ENCODE measurements around the gene COX7A2.

Gene COX7A2

DNA sequence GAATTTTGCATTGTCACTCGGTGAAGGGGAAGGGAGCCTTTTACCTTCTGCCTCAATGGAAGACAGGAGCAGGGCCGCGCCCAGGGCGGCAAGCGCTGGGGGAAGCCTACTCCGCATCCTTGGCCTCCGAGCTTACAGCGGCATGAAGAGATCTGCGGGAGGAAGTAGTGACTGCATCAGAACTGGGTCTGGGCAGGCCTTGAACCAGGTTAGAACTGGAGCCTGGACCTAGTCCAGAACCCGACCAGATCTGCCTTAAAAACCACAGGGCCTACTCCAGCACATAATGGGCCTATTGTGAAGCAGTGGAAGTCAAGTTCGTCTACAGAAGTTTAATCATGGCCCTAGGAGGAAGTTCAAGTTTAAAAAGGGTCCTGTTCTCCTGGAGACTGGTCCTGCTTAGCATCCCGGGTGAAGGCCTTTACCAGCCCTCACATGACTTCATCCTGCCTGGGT, 40.9 kb downstream of the COX7A2 start:
- no peak overlapping the region for H3K27ac ChIP-seq (ENCODE audit: low read length)
- no peaks in the 10 kb centered on the region for H3K36me3 ChIP-seq (replicated peaks; ENCODE audit: insufficient read depth, low read length)
- H3K9me2 ChIP-seq (replicated peaks; ENCODE audit: insufficient read depth, low read length) = no peaks in the 10 kb centered on the region
- H3K27me3 ChIP-seq (replicated peaks; ENCODE audit: insufficient read depth, low read length) = peaks cover 29% of the 10 kb centered on the region
- H2AFZ ChIP-seq (ENCODE audit: low read length) = no peak overlapping the region
- no peaks in the 10 kb centered on the region for H3K9me3 ChIP-seq (replicated peaks; ENCODE audit: insufficient read depth, low read length)
- no peaks in the 10 kb centered on the region for H3K79me2 ChIP-seq (ENCODE audit: low read length)
- no peak overlapping the region for H3K9ac ChIP-seq (ENCODE audit: low read length)
- TF ChIP-seq, protein P1, sequence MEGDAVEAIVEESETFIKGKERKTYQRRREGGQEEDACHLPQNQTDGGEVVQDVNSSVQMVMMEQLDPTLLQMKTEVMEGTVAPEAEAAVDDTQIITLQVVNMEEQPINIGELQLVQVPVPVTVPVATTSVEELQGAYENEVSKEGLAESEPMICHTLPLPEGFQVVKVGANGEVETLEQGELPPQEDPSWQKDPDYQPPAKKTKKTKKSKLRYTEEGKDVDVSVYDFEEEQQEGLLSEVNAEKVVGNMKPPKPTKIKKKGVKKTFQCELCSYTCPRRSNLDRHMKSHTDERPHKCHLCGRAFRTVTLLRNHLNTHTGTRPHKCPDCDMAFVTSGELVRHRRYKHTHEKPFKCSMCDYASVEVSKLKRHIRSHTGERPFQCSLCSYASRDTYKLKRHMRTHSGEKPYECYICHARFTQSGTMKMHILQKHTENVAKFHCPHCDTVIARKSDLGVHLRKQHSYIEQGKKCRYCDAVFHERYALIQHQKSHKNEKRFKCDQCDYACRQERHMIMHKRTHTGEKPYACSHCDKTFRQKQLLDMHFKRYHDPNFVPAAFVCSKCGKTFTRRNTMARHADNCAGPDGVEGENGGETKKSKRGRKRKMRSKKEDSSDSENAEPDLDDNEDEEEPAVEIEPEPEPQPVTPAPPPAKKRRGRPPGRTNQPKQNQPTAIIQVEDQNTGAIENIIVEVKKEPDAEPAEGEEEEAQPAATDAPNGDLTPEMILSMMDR (IDR thresholded peaks at IDR 0.05; ENCODE audit: low read length) = no peak
- TF ChIP-seq EZH2 (optimal IDR thresholded peaks at IDR 0.05; ENCODE audit: low read depth, low read length) (no peak), EZH2phosphoT487 (IDR thresholded peaks at IDR 0.05; ENCODE audit: low read length) (no peak)
- 0 out of 2 replicates have a peak, but pooled peaks cover 4% of the 10 kb centered on the region for H3K4me1 ChIP-seq (ENCODE audit: low read length)
- H4K20me1 ChIP-seq (ENCODE audit: insufficient read depth, low read length) = no peaks in the 10 kb centered on the region
- H3F3A ChIP-seq (ENCODE audit: insufficient read depth, low read length) = no peaks in the 10 kb centered on the region
- no peak for DNase-seq
- H3K4me3 ChIP-seq (ENCODE audit: low read length) = no peak overlapping the region
- no peak overlapping the region for H3K4me2 ChIP-seq (ENCODE audit: low read depth, low read length)

- Histone ChIP-seq H3K4me1 (ENCODE audit: low read length) (0 out of 2 replicates have a peak, but pooled peaks cover 4% of the 10 kb centered on the region), H4K20me1 (ENCODE audit: insufficient read depth, low read length) (no peaks in the 10 kb centered on the region), H3K9me2 (replicated peaks; ENCODE audit: insufficient read depth, low read length) (no peaks in the 10 kb centered on the region), H2AFZ (ENCODE audit: low read length) (no peak overlapping the region), H3K36me3 (replicated peaks; ENCODE audit: insufficient read depth, low read length) (no peaks in the 10 kb centered on the region), H3K27me3 (replicated peaks; ENCODE audit: insufficient read depth, low read length) (peaks cover 25% of the 10 kb centered on the region), H3K9me3 (replicated peaks; ENCODE audit: insufficient read depth, low read length) (no peaks in the 10 kb centered on the region), H3K27ac (ENCODE audit: low read length) (no peak overlapping the region), H3K4me3 (ENCODE audit: low read length) (no peak overlapping the region), H3K9ac (ENCODE audit: low read length) (no peak overlapping the region), H3K4me2 (ENCODE audit: low read depth, low read length) (no peak overlapping the region), H3K79me2 (ENCODE audit: low read length) (no peaks in the 10 kb centered on the region), H3F3A (ENCODE audit: insufficient read depth, low read length) (no peaks in the 10 kb centered on the region)
- TF ChIP-seq, protein P1 (IDR thresholded peaks at IDR 0.05; ENCODE audit: low read length) = no peak
- TF ChIP-seq EZH2phosphoT487 (IDR thresholded peaks at IDR 0.05; ENCODE audit: low read length) (no peak), EZH2 (optimal IDR thresholded peaks at IDR 0.05; ENCODE audit: low read depth, low read length) (no peak)
- DNase-seq = no peak
Measured at GRCh38 chr6:75201901-75202672, 41.5 kb downstream of the COX7A2 start.

GRCh38 chr6:75201021-75201420, 42.6 kb downstream of the COX7A2 start:
- Histone ChIP-seq H3K27ac (ENCODE audit: low read length) (no peak overlapping the region), H3K36me3 (replicated peaks; ENCODE audit: insufficient read depth, low read length) (no peaks in the 10 kb centered on the region), H3K9me3 (replicated peaks; ENCODE audit: insufficient read depth, low read length) (no peaks in the 10 kb centered on the region), H4K20me1 (ENCODE audit: insufficient read depth, low read length) (no peaks in the 10 kb centered on the region), H3F3A (ENCODE audit: insufficient read depth, low read length) (no peaks in the 10 kb centered on the region), H3K4me1 (ENCODE audit: low read length) (0 out of 2 replicates have a peak, but pooled peaks cover 4% of the 10 kb centered on the region), H3K79me2 (ENCODE audit: low read length) (no peaks in the 10 kb centered on the region), H3K27me3 (replicated peaks; ENCODE audit: insufficient read depth, low read length) (peaks cover 15% of the 10 kb centered on the region), H3K4me3 (ENCODE audit: low read length) (no peak overlapping the region), H3K9ac (ENCODE audit: low read length) (no peak overlapping the region), H2AFZ (ENCODE audit: low read length) (no peak overlapping the region), H3K4me2 (ENCODE audit: low read depth, low read length) (no peak overlapping the region), H3K9me2 (replicated peaks; ENCODE audit: insufficient read depth, low read length) (no peaks in the 10 kb centered on the region)
- DNase-seq = no peak
- TF ChIP-seq EZH2phosphoT487 (IDR thresholded peaks at IDR 0.05; ENCODE audit: low read length) (no peak), EZH2 (optimal IDR thresholded peaks at IDR 0.05; ENCODE audit: low read depth, low read length) (no peak)
- TF ChIP-seq, protein P1 (IDR thresholded peaks at IDR 0.05; ENCODE audit: low read length) = no peak
